ENCODE measurements around the gene NFRKB. TPM values are rescaled to one million over a fixed set of nuclear protein-coding genes. Genes with fewer than 3 reads are reported as not detected.

Gene NFRKB
- 48.2 and 57.0 TPM in 2 replicates for total RNA-seq (2014; rRNA removed)
- Bru-seq, nascent RNA: percentile 93 among the genes with signal in this experiment
- BruChase-seq, experiment 1, labeled RNA remaining after a 6-hour chase: percentile 93 among the genes with signal in this experiment
- percentile 92 among the genes with signal in this experiment for BruChase-seq, experiment 2, labeled RNA remaining after a 2-hour chase
- long read RNA-seq, partial matches to known transcripts: 61 of 164 reads
- long read RNA-seq, other reads (novel, unspliced or antisense): 103 of 164 reads

DNA sequence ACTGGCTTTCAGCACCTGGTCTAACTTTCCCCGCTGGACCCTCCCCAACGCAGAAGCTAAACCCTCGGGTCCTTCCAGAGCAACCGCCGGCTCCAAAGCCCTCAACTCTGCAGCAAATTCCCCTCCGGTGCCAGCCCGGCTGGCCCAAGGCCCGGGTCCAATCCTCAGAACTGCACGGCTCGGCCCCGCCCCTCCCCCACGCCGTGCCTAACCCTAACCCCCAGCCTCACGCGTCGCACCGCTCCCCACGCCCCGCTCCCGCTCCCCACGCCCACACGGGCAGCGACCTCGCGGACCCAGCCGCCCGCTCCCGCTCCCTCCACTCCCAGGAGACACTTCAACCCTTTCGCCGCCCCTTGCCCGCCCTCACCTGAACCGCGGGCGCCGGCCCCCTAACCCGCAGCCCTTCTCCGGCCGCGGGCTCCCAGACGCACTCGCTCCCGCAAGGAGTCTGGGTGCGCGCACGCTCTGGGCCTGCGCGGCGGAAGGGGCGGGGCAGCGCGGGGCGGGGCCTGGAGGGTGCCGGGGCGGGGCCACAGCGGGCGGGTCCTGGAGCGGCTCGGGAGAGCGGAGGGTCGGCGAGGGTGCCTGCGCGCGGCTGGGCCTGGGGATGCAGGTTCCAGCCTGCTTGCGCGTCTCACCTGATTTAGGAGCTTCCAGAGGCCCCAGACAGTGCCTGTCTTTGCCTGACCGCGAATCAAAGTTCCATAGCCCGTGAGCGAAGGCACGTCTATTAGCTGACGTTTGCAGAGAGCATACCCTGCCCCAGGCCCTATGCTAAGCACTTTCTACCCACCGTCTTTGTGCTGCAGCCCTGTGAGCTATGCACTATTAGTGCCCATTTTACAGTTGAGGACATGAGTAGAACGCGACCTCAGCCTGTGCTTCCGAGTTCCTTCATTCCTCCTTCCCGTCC lies at the start of gene NFRKB:
TSS of gene NFRKB (minus strand) at position 453 of the 916 bp plus-strand sequence. CDS start 2,729 bp downstream, outside the sequence.
- ATAC-seq (peak; percentile 94), DNase-seq (peak; percentile 85)
- H3K4me2 ChIP-seq (ENCODE audit: low read length): peak within 1 kb of the TSS; percentile 83
- no TSS peak for BruUV-seq (replicated peaks)
- intact Hi-C loops (cut with micrococcal nuclease): no loop called here
- CTCF ChIA-PET: no interaction called here
- no peaks in the 10 kb centered on the region for H3K9me2 ChIP-seq (replicated peaks; ENCODE audit: low read length)
- POLR2A ChIA-PET (ENCODE audit: unreplicated experiment): interaction anchor here (0.6 kb wide), 3 partner anchors 17 to 237 kb away, joined by 3 to 15 read pairs (median 3); no protein-coding TSS in a partner anchor
- H3K4me1 ChIP-seq (ENCODE audit: insufficient read depth, low read length): peaks cover 20% of the 10 kb centered on the region
- peaks cover 25% of the 10 kb centered on the region for H3K36me3 ChIP-seq (ENCODE audit: low read depth, low read length)
- peak within 1 kb of the TSS; percentile 90 for H2AFZ ChIP-seq (ENCODE audit: low read length)
- H4K20me1 ChIP-seq (ENCODE audit: low read length): peaks cover 13% of the 10 kb centered on the region
- no peaks in the 10 kb centered on the region for H3K9me3 ChIP-seq (ENCODE audit: low read length)
- TF ChIP-seq EZH2phosphoT487 (IDR thresholded peaks at IDR 0.05; ENCODE audit: borderline replicate concordance, low read length): no peak
- no peak for TF ChIP-seq EZH2 (IDR thresholded peaks at IDR 0.05; ENCODE audit: low read length, unreplicated experiment)
- TF ChIP-seq, protein P1, sequence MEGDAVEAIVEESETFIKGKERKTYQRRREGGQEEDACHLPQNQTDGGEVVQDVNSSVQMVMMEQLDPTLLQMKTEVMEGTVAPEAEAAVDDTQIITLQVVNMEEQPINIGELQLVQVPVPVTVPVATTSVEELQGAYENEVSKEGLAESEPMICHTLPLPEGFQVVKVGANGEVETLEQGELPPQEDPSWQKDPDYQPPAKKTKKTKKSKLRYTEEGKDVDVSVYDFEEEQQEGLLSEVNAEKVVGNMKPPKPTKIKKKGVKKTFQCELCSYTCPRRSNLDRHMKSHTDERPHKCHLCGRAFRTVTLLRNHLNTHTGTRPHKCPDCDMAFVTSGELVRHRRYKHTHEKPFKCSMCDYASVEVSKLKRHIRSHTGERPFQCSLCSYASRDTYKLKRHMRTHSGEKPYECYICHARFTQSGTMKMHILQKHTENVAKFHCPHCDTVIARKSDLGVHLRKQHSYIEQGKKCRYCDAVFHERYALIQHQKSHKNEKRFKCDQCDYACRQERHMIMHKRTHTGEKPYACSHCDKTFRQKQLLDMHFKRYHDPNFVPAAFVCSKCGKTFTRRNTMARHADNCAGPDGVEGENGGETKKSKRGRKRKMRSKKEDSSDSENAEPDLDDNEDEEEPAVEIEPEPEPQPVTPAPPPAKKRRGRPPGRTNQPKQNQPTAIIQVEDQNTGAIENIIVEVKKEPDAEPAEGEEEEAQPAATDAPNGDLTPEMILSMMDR (conservative IDR thresholded peaks at IDR 0.05; ENCODE audit: low read depth, low read length): no peak
- peak within 1 kb of the TSS; percentile 87 for H3K9ac ChIP-seq (ENCODE audit: low read length)
- no peaks in the 10 kb centered on the region for H3K27me3 ChIP-seq (ENCODE audit: low read length)
- peaks cover 44% of the 10 kb centered on the region for H3K79me2 ChIP-seq (ENCODE audit: low read length)
- H3K4me3 ChIP-seq (ENCODE audit: low read length): peak within 1 kb of the TSS; percentile 92
- H3K27ac ChIP-seq (ENCODE audit: low read length): peak within 1 kb of the TSS; percentile 21; the same call in 1 of the 2 replicates
- no peaks in the 10 kb centered on the region for H3F3A ChIP-seq (ENCODE audit: low read length, unreplicated experiment)

DNA sequence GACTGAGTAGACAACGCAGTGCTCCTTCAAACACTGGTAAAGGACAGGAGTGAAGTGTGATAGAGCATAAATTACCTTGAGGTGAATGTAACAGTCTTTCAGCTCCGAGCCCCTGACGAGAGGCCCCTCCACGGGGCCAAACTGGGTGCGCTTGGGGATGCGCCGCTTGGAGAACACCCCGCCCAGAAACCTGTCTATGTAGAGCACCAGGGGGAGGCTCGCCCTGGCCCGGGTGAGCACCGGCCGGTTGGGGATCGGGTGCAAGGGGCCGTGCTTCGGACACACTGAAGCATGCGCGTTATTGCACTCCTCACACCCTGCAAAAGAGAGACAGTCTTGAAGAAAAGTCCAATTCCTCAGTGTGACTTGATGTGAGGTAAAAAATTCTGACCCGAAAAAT lies 49.3 kb upstream of the NFRKB start:
- no peak for DNase-seq
- H3K4me1 ChIP-seq (ENCODE audit: insufficient read depth, low read length): 0 out of 2 replicates have a peak, but pooled peaks cover 2% of the 10 kb centered on the region
- no peaks in the 10 kb centered on the region for H3K27me3 ChIP-seq (ENCODE audit: low read length)
- H3K27ac ChIP-seq (ENCODE audit: low read length): no peak overlapping the region
- TF ChIP-seq EZH2phosphoT487 (IDR thresholded peaks at IDR 0.05; ENCODE audit: borderline replicate concordance, low read length) (no peak), EZH2 (IDR thresholded peaks at IDR 0.05; ENCODE audit: low read length, unreplicated experiment) (no peak)
- TF ChIP-seq, protein P1 (conservative IDR thresholded peaks at IDR 0.05; ENCODE audit: low read depth, low read length): no peak
- no peak overlapping the region for H3K4me3 ChIP-seq (ENCODE audit: low read length)
- BruUV-seq (replicated peaks): no TSS peak
- H4K20me1 ChIP-seq (ENCODE audit: low read length): no peaks in the 10 kb centered on the region
- H3K4me2 ChIP-seq (ENCODE audit: low read length): no peak overlapping the region
- H3K9me3 ChIP-seq (ENCODE audit: low read length): no peaks in the 10 kb centered on the region
- no peak overlapping the region for H3K9ac ChIP-seq (ENCODE audit: low read length)
- no peak overlapping the region for H2AFZ ChIP-seq (ENCODE audit: low read length)
- no peaks in the 10 kb centered on the region for H3K9me2 ChIP-seq (replicated peaks; ENCODE audit: low read length)
- no peak for ATAC-seq
- POLR2A ChIA-PET (ENCODE audit: unreplicated experiment): no interaction called here
- CTCF ChIA-PET: no interaction called here
- no peaks in the 10 kb centered on the region for H3K79me2 ChIP-seq (ENCODE audit: low read length)
- no peaks in the 10 kb centered on the region for H3F3A ChIP-seq (ENCODE audit: low read length, unreplicated experiment)
- no peaks in the 10 kb centered on the region for H3K36me3 ChIP-seq (ENCODE audit: low read depth, low read length)
- intact Hi-C loops (cut with micrococcal nuclease): no loop called here

Data from PC-3 (cell line).